Jurkat, Clone E6-1 (cell line): ENCODE results near the gene MTRR.
"Not testable (repeated sequence)": the region's sequence is repeated elsewhere in the genome, so short reads cannot be mapped to it uniquely, and the experiment has no call there.

ENCODE experiments used
- DNase-seq: peaks from one replicate; pipeline ENCODE4 v3.0.0-alpha.2; 2011; ENCODE audit warnings: low read depth, low spot score
- H3K4me3 ChIP-seq: 2 replicates; pipeline ENCODE4 v1.5.1; 2011; ENCODE audit warnings: mild to moderate bottlenecking, low read length, control low read depth, moderate library complexity

Gene MTRR

DNA sequence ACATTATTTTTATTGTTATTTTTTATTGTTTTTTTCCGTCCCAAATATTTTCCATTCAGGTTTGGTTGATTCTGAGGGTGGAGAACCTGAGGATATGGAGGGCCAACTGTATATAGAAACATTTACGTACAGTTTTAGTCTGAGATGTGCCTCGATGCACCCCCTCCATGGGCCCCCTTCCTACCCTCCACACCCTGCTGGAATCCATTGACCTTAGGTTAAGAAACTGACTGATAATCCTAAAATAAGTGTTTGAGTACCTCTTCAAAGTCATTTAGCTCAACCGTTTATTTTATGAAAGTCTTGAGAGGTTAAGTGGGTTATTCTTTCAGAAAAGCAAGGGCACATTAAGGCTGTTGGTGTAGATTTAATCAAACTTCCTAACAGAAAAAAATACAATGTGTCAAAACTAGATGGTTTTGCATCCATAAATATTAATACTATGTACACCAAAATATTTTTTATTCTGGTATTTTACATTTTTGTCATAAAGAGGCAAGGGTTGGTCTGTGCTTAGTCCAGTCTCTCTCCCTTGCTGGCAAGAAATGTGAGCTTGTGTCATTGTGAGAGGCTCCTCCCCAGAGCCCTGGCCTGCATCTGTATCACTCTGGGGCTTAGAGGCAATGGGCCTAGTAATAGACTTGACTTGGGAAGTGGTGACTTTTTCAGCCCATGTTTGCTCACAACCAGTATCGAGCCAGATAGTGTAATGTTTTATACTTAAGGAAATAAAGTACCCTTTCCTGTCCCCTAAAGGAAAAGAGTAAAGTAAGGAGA lies 15.7 kb downstream of the MTRR start:
- H3K4me3 ChIP-seq: no peak overlapping the region
- no peak for DNase-seq

DNA sequence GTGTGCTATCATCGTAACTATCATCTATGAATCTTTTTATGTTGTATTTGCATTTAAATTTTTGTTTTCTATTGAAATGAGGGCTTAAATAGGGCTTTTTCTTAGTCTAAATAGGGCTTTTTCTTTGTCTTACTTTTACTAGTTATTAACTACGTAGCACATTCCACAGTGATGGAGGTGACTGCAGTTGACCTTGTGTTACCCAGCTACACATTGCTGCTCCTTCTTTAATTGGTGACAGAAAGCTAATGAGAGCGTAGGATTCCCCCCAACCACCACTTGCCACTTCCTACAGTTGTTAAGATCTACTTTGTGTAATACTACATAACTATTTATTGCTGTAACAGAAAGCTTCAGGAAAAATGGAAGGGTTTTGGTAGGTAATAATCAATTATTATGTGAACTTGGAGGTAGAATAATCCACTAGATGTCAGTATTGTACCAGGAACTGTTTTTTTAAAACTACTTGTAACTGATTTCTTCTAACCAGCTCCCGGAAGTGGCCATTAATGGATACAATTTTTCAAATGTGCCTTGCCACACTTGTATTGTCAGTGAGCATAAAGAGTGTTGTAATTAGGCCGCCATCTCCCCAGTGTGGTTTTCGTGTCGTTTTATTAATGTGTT lies 18.0 kb downstream of the MTRR start:
- H3K4me3 ChIP-seq: no peak overlapping the region
- no peak for DNase-seq

DNA sequence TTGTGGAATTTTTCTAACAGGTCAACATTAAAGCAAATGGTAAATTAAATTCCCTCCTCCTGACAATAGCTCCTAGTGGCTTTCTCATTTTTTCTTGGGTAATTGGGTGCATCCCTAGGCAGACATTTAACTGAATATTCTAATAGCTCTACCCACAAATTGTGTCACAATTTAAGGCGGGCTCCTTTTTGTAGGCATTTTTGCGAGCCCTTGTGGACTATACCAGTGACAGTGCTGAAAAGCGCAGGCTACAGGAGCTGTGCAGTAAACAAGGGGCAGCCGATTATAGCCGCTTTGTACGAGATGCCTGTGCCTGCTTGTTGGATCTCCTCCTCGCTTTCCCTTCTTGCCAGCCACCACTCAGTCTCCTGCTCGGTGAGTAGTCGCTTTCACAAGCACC lies 20.0 kb downstream of the MTRR start:
- no peak overlapping the region for H3K4me3 ChIP-seq
- no peak for DNase-seq

DNA sequence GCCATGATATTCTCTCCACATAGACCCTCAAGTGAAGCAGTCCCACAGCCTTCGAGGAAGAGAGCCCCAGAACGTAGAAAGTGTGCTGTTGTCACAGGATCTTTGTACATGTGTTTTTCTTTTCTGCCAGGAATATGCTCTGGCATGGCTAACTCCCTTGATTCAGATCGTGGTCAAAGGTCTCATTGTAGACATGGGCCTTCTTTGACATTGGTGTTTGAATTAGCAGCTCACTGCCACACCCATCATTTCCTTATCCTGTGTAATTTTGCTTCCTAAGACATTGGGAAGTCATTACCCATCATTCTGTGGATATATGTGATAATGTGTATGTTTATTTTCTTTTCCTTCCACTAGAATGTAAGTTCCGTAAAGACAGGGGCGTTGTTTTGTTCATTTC lies 25.5 kb downstream of the MTRR start:
- no peak overlapping the region for H3K4me3 ChIP-seq
- DNase-seq: no peak

DNA sequence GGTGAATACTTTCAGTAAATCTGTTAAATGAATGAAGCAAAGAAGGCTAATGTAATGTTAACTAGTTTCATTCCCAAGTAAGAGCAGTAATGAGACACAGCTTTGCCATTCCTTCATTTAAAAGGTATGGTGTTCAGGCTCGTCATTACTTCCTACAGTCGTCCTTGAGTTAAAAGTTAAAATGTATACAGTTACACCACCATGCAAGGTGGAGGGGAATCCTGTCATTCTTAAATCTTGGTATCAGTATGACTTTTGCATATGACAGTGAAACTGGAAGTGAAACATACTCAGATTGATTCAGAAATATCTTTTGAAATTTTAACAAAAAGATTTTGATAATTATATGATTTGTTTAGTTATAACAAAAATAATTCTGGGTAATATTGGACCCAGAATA lies 25.9 kb downstream of the MTRR start:
- DNase-seq: no peak
- no peak overlapping the region for H3K4me3 ChIP-seq

DNA sequence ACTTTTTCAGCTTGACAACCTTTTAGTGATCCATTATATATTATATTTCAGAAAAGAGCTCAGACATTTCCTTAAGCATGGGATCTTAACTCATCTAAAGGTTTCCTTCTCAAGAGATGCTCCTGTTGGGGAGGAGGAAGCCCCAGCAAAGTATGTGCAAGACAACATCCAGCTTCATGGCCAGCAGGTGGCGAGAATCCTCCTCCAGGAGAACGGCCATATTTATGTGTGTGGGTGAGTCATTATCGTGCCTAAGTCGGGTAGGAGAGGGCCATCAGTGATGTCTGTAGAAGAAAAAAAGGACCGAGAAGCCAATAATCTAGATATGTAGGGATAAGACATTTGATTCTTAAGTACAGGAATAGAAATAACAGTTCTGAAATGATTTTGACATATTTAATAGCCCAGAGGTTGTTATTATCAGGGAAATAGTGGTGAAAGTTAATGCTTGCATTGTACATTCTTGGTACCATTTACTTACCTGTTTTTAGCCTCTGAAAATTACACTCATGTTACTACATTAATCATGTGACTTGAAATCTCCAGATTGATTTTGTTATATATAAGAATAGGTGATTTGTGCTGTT lies 28.2 kb downstream of the MTRR start:
- no peak overlapping the region for H3K4me3 ChIP-seq
- no peak for DNase-seq

DNA sequence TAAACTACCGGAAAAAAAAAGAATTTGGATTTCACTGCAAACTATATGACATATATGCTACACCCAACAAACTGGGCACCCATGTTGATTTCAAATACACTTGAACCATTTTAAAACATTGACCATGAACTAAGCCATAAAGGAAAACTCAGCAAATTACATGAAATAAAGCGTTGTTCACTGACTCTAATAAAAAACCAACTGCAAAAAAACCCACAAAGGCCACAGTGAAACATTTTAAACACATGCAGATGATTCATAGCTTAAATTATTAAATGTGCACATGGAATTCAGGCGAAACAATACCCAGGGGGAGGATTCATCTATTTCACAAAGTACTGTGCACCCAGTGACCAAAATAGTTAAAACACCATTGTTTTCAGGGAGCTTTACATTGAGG lies 33.3 kb downstream of the MTRR start:
- H3K4me3 ChIP-seq: no peak overlapping the region
- DNase-seq: no peak

DNA sequence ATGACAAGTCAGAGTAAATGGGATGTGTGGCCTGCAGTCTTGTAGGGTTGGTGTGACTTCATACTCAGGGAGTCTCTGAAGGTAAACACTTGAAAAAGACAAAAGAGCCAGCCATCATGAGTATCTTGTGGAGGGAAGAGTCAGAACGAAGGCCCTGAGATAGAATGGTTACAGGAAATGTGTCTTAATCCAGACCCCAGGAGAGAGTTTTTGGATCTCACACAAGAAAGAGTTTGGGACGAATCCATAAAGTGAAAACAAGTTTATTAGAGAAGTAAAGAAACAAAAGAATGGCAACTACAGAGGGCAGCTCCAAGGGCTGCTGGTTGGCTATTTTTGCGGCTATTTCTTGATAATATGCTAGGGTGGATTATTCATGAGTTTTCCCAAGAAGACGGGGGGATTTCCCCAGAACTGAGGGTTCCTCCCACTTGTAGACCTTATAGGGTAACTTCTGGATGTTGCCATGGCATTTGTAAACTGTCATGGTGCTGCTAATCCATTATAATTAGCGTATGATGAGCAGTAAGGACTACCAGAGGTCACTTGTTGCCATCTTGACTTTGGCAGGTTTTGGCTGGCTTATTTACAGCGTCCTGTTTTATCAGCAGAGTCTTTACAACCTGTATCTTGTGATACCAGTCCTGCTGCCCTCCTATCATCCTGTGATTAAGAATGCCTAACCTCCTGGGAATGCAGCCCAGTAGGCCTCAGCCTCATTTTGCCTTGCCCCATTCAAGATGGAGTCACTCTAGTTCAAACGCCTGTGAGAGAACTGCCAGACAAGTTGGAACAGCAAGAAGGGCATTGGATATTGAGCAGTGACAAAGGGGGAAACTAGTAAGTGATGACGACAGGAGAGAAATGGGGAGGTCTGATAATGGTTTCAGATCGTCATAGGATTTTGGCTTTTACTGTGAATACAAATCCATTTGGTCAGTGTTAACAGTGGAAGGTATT lies 34.0 kb downstream of the MTRR start:
- DNase-seq: no peak

DNA sequence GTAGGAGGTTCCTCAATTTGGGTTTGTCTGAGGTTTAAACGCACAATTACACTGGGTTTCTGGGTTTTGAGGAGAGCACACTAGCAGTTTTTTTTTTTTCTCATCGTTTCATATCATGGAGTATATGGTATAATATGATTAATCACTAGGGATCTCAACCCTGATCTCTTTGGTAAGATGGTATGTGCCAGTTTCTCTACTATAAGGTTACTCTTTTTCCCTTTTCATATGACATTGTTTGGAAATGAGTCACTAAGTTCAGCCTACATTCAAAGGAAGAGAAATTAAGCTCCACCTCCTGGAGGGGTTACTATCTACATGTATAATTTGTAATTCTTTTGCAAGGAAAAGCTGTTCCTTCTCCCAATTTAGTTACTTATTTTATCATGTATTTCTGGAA lies 35.2 kb downstream of the MTRR start:
- no peak overlapping the region for H3K4me3 ChIP-seq
- DNase-seq: no peak

More for the DNA sequence above, 34.0 kb downstream of the MTRR start:
- no peak overlapping the region for H3K4me3 ChIP-seq

DNA sequence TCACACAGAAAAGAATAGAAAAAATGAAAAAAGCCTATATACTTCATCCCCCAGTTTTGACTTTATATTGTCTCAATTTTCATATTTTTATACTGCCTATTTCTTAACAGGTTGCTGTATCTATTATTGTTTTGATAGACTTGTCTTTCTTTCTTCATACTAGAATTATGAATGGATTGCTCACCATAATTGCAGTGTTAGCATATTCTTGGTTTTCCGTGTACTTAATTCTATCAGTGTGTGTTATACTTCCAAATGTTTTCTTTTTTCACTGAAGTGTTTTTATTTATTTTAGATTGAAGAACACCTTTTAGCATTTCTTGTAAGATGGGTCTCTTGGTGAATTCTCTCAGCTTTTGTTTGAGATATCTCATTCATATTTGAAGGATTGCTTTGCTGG lies 38.7 kb downstream of the MTRR start:
- DNase-seq: no peak

DNA sequence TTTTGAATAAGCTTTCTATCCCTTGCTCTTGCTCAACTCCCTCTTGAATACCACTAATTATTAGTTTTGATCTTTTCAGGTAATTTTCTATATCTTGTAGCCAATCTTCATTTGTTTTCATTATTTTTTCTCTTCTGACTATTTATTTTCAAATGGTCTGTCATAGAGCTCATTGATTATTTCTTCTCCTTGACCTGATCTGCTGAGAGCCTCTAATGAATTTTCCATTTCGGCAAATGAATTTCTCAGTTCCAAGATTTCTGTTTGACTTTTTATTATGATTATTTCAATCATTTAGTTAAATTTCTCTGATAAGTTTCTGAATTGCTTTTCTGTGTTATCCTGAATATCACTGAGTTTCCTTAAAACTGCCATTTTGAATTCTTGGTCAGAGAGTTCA lies 39.4 kb downstream of the MTRR start:
- no peak for DNase-seq
- no peak overlapping the region for H3K4me3 ChIP-seq

More for the DNA sequence above, 38.7 kb downstream of the MTRR start:
- no peak overlapping the region for H3K4me3 ChIP-seq

DNA sequence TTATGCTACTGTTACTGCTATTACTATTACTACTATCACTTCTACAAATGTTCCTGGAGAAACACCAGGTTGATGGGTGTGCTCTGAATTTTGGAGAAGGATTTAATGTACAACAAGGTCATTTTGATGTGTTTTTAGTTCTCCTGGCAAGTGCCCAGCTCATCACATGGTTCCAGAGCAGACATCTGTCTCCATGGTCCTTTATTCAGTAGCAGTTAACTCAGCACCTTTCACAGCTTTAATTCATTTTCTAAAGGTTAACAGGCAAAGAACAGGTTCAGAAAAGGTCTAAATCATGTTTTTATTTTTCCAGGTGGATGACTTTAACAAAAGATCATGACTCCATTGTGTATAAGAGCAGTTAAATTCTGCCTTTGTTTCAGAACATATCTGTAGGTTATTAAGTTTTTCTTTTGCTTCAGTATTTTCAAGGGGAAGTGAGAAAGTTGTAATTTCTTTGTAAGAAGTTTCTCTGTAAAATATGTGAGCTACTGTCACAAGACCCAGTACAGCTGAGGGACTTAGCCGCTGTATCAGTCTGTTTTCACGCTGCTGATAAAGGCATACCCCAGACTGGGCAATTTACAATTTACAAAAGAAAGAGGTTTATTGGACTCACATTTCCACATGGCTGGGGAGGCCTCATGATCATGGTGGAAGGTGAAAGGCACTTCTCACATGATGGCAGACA lies 41.9 kb downstream of the MTRR start:
- H3K4me3 ChIP-seq: no peak overlapping the region
- no peak for DNase-seq

DNA sequence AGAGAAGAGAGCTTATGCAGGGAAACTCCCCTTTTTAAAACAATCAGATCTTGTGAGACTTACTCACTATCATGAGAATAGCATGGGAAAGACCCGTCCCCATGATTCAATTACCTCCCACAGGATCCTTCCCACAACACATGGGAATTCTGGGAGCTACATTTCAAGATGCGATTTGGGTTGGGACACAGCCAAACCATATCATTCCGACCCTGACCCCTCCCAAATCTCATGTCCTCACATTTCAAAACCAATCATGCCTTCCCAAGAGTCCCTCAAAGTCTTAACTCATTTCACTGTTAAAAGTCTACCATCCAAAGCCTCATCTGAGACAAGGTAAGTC lies 42.5 kb downstream of the MTRR start:
- DNase-seq, H3K4me3 ChIP-seq: not testable (repeated sequence)

DNA sequence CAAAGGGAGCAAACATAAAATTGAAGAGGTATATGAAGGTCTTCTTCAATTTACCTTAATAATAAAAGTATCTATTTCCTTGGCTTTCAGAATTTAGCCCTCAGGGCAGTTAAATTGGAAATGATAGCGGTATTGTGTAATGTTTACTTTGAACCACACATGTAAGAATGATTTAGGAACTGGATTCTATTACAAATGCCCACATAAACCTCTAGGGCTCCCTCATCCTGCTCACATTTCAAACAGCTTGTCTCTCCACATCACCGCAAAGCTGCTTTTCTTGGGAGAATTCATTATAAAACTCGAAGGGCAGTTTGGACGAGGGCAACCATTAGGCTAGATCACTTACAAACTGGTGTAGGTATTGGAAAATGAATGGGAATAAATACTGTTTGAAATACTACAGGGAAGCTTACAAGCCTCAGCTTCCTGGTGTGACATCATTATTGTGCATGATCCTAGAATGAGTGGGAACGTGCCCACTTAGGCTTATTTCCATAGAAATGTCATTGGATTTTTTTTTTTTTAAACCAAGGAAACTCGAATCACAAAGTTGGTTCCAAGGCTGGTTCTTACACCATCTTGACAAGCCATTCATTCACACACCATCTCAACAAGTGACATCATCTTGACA lies 47.3 kb downstream of the MTRR start:
- no peak for DNase-seq
- no peak overlapping the region for H3K4me3 ChIP-seq

DNA sequence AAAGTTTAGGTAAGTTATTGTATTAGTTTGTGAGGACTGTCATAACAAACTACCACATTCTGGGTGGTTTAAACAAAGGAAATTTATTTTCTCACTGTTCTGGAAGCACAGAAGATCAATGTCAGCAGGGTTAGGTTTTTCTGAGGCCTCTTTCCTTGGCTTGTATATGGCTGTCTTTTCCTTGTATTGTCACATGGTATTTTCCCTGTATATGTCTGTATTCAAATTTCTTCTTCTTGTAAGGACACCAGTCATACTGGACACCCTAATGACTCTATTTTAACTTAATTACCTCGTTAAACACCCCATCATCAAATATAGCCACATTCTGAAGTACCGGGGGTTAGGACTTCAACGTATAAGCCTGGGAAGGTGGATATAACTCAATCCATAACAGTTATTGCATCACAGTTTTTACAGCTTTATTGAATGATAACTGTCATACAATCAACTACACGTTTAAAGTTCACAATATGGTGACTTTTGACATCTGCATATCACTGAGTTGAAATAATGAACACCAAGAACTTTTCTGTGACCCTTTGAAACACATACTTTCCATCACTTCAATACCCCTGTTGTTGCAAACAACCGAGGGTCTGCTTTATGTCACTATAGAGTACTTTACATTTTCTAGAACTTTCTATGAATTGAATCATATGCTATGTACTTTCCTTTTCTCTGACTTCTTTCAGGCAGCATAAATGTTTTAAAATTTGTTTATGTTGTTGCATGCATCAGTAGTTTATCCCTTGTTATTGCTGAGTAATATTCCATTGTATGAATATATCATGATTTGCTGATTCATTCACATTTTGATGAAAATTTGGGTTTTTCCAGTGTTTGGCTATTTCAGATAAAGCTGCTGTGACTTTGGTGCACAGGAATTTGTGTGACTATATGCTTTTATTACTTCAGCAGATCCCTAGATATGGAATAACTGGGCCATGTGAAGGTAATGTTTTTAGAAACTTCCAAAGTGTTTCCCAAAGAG lies 48.5 kb downstream of the MTRR start:
- no peak overlapping the region for H3K4me3 ChIP-seq
- no peak for DNase-seq

DNA sequence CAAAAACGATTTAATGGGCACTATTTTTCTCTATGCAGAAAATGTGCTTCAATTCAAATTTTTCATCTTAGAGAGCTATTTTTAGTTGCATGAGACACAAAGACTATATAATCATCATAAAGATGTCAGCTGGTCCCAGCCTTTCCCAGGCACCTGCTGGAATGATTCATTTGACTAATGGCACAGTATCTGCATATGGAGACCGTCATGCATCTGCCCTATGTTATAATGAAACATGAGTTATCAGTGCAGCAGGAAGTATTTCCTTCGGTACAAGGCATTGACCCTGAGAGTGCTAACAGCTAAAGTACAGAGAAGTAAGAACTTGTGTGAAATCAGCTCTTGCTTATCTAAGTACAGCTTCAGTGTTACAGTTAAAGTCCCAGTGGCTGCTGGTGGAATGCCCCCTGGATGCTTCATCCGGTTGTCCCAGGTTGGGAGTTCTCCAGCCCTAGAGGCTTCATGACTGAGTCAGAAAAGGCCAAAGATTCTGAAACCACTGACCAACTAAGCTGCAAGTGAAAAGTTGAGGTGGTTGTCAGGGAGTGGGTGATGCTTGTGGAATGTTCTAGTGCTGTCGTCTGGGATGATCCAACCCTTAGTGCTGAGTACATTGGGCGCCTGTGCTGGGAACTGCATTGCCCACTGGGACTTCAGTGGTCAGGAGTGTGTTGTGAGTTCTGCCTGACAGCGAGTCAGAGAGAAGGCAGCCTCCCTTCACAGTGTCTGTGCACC lies 57.2 kb downstream of the MTRR start:
- H3K4me3 ChIP-seq: no peak overlapping the region
- DNase-seq: no peak

DNA sequence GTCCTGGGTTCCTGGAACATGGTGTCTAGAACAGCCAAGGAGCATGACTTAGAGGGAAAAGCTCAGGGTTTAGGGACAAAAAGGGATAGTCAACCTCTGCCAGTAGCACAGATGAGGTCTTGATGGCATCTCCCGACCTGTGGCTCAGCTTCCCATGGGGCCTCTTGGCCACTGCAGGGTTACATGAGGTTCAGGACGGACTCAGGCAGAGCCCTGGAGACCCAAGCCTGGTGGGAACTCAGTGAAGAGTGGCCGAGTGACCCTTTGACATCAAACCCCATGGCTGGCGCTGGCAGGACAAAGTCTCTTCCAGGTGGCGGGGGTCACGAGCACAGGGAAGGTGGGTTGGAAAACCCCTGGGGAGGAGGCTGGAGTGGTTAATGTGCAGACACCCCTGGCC lies 57.8 kb downstream of the MTRR start:
- no peak for DNase-seq
- no peak overlapping the region for H3K4me3 ChIP-seq
